ENCODE data around the gene TMEM51.

- TF ChIP-seq CTCF (IDR thresholded peaks at IDR 0.05; ENCODE audit: insufficient read depth, low read depth, low read length) (no peak), EZH2 (IDR thresholded peaks at IDR 0.05; ENCODE audit: insufficient read depth, low read length) (no peak)
These were observed 8.2 kb upstream of the TMEM51 start for GRCh38 chr1:15145327-15145726.

Data from astrocyte (in vitro differentiated cells and primary cell).